Stimulated activated CD4-positive, alpha-beta T cell treated with anti-CD3 and anti-CD28 coated beads, Interleukin-2, amount 100 ng/mL, for 4 hours (primary cell): ENCODE results near the gene TBRG4.
"Not testable (repeated sequence)": the region's sequence is repeated elsewhere in the genome, so short reads cannot be mapped to it uniquely, and the experiment has no call there.

Experiments
- DNase-seq: peaks from one replicate; pipeline ENCODE4 v3.0.0-alpha.2; 2020; ENCODE audit warnings: low read depth

TBRG4 gene

GRCh38 chr7:45111298-45112223 is at the start of gene TBRG4:
TBRG4 (minus strand) TSS chr7:45111697; CDS start chr7:45109237, 2,460 bp downstream.
- DNase-seq: peak; percentile 92

- no peak for DNase-seq
Observed at GRCh38 chr7:45161138-45161537, 49.6 kb upstream of the TBRG4 start.

- no peak for DNase-seq
Observed at GRCh38 chr7:45160417-45160881, 49.0 kb upstream of the TBRG4 start.

- DNase-seq: no peak
Observed at GRCh38 chr7:45159296-45159695, 47.8 kb upstream of the TBRG4 start.

- no peak for DNase-seq
Observed at GRCh38 chr7:45158471-45158870, 47.0 kb upstream of the TBRG4 start.

GRCh38 chr7:45157653-45158401 is 46.3 kb upstream of the TBRG4 start, which contains the start of gene RAMP3:
RAMP3 (plus strand) TSS chr7:45157791; CDS start chr7:45157829, 38 bp downstream.
- no peak for DNase-seq

GRCh38 chr7:45157286-45157652 is 45.8 kb upstream of the TBRG4 start:
- DNase-seq: no peak

- no peak for DNase-seq
Observed at GRCh38 chr7:45156516-45157272, 45.2 kb upstream of the TBRG4 start.

- no peak for DNase-seq
Observed at GRCh38 chr7:45155941-45156340, 44.4 kb upstream of the TBRG4 start.

GRCh38 chr7:45155357-45155900 is 43.9 kb upstream of the TBRG4 start:
- DNase-seq: no peak

- DNase-seq: not testable (repeated sequence)
Observed at GRCh38 chr7:45153861-45154260, 42.4 kb upstream of the TBRG4 start.

- no peak for DNase-seq
Observed at GRCh38 chr7:45153233-45153632, 41.7 kb upstream of the TBRG4 start.

GRCh38 chr7:45151967-45152366 is 40.5 kb upstream of the TBRG4 start:
- no peak for DNase-seq

GRCh38 chr7:45151131-45151684 is 39.7 kb upstream of the TBRG4 start:
- DNase-seq: no peak

- no peak for DNase-seq
Observed at GRCh38 chr7:45150199-45150598, 38.7 kb upstream of the TBRG4 start.

GRCh38 chr7:45149606-45150005 is 38.1 kb upstream of the TBRG4 start:
- no peak for DNase-seq

GRCh38 chr7:45148653-45148973 is 37.1 kb upstream of the TBRG4 start:
- DNase-seq: no peak

GRCh38 chr7:45147858-45148652 is 36.6 kb upstream of the TBRG4 start:
- DNase-seq: no peak

- no peak for DNase-seq
Observed at GRCh38 chr7:45146531-45147379, 35.3 kb upstream of the TBRG4 start.

GRCh38 chr7:45145881-45146280 is 34.4 kb upstream of the TBRG4 start:
- DNase-seq: no peak
